Liver (tissue), 9 donors: ENCODE measurements around the gene MYLIP. TPM values are rescaled to one million over a fixed set of nuclear protein-coding genes. Genes with fewer than 3 reads are reported as not detected.

Source experiments
- DNase-seq: peaks from one replicate; pipeline ENCODE4 v3.0.0-alpha.2; 2017; ENCODE audit warnings: low spot score
- H3K27ac ChIP-seq, 2 donors: one replicate each; pipeline ENCODE4 v1.7.0; 2013; ENCODE audit warnings: inconsistent platforms in 2 of 2, low read length in 2 of 2, control low read depth in 1 of 2, low read depth in 1 of 2, mild to moderate bottlenecking in 1 of 2
- H3K27me3 ChIP-seq, 4 donors: one replicate each; pipeline versions ENCODE4 v1.6.1 to v1.7.0; 2013; ENCODE audit warnings: low read length in 3 of 4, inconsistent platforms in 1 of 4, mild to moderate bottlenecking in 1 of 4, moderate library complexity in 1 of 4; ENCODE audit not compliant: control insufficient read depth in 4 of 4, insufficient read depth in 4 of 4
- H3K36me3 ChIP-seq, 4 donors: one replicate each; pipeline versions ENCODE4 v1.6.1 to v1.7.0; 2013; ENCODE audit warnings: low read length in 3 of 4, mild to moderate bottlenecking in 3 of 4, low read depth in 1 of 4, moderate library complexity in 1 of 4; ENCODE audit not compliant: control insufficient read depth in 4 of 4, insufficient read depth in 3 of 4
- H3K4me1 ChIP-seq, 4 donors: one replicate each; pipeline versions ENCODE4 v1.6.1 to v1.7.0; 2013; ENCODE audit warnings: low read length in 3 of 4, mild to moderate bottlenecking in 3 of 4, moderate library complexity in 1 of 4; ENCODE audit not compliant: control insufficient read depth in 4 of 4, insufficient read depth in 4 of 4
- H3K4me3 ChIP-seq, 3 donors: one replicate each; pipeline versions ENCODE4 v1.6.1 to v1.7.0; 2013; ENCODE audit warnings: low read length in 3 of 3, control low read depth in 1 of 3, low read depth in 1 of 3, mild to moderate bottlenecking in 1 of 3
- H3K9ac ChIP-seq, 2 donors: one replicate each; pipeline ENCODE4 v1.7.0; 2013; ENCODE audit warnings: low read length in 2 of 2, mild to moderate bottlenecking in 2 of 2, moderate library complexity in 2 of 2, control low read depth in 1 of 2, low read depth in 1 of 2
- H3K9me3 ChIP-seq, 4 donors: one replicate each; pipeline versions ENCODE4 v1.6.1 to v1.7.0; 2013; ENCODE audit warnings: low read length in 3 of 4; ENCODE audit not compliant: control insufficient read depth in 4 of 4
- ATF3 ChIP-seq: IDR thresholded peaks from 2 replicates; pipeline ENCODE4 v1.6.1; 2016; ENCODE audit warnings: antibody characterized with exemption
- EGR1 ChIP-seq, 2 donors: IDR thresholded peaks; 2 replicates each; pipeline ENCODE4 v1.6.1; 2016 to 2018; ENCODE audit warnings: antibody characterized with exemption in 2 of 2, low read depth in 2 of 2
- FOXA1 ChIP-seq: IDR thresholded peaks from 2 replicates; pipeline ENCODE4 v1.6.1; 2016; ENCODE audit warnings: antibody characterized with exemption
- FOXA2 ChIP-seq: IDR thresholded peaks from 2 replicates; pipeline ENCODE4 v1.6.1; 2016; ENCODE audit warnings: antibody characterized with exemption
- GABPA ChIP-seq, 2 donors: IDR thresholded peaks in 1 of 2; conservative IDR thresholded peaks in 1 of 2; 2 replicates each; pipeline ENCODE4 v1.6.1; 2016; ENCODE audit warnings: antibody characterized with exemption in 2 of 2, mild to moderate bottlenecking in 1 of 2, moderate library complexity in 1 of 2
- MAX ChIP-seq: IDR thresholded peaks from 2 replicates; pipeline ENCODE4 v1.6.1; 2016; ENCODE audit warnings: antibody characterized with exemption
- NR2F2 ChIP-seq: IDR thresholded peaks from 2 replicates; pipeline ENCODE4 v1.6.1; 2016; ENCODE audit warnings: antibody characterized with exemption
- RAD21 ChIP-seq, 2 donors: IDR thresholded peaks; 2 replicates each; pipeline ENCODE4 v1.6.1; 2016; ENCODE audit warnings: antibody characterized with exemption in 2 of 2, mild to moderate bottlenecking in 2 of 2
- REST ChIP-seq: IDR thresholded peaks from 2 replicates; pipeline ENCODE4 v1.6.1; 2016; ENCODE audit warnings: antibody characterized with exemption, mild to moderate bottlenecking
- RXRA ChIP-seq, 2 donors: IDR thresholded peaks; 2 replicates each; pipeline ENCODE4 v1.6.1; 2017 to 2018; ENCODE audit warnings: antibody characterized with exemption in 2 of 2, mild to moderate bottlenecking in 1 of 2
- SP1 ChIP-seq: IDR thresholded peaks from 2 replicates; pipeline ENCODE4 v1.6.1; 2018; ENCODE audit warnings: antibody characterized with exemption, mild to moderate bottlenecking
- YY1 ChIP-seq: IDR thresholded peaks from 2 replicates; pipeline ENCODE4 v1.6.1; 2016; ENCODE audit warnings: antibody characterized with exemption, mild to moderate bottlenecking
- ZBTB33 ChIP-seq: IDR thresholded peaks from 2 replicates; pipeline ENCODE4 v1.6.1; 2016; ENCODE audit warnings: antibody characterized with exemption
- WGBS: extraction: QIAGEN DNeasy Blood & Tissue Kit; methylation state at CpG from one replicate; pipeline ENCODE4 v1.1.7; 2013; 5-methylcytosine and 5-hydroxymethylcytosine counted together
- polyA plus RNA-seq, 2 donors: library from polyadenylated mRNA; stranded (reverse) in 1 of 2; unstranded in 1 of 2; fragments of 200-250 nt in 1 of 2; fragments of >200 nt in 1 of 2; fragmentation: Nextera tagmentation in 1 of 2; extraction: Ambion mirVana in 1 of 2; gene quantifications; one replicate each; pipeline versions ENCODE4 v1.2.1 to v1.2.3, GENCODE V29; 2013 to 2015
- total RNA-seq, 2 donors: library from RNA; depleted of rRNA; stranded (reverse); fragments of >200 nt; gene quantifications; one replicate each; pipeline ENCODE4 v1.2.3, GENCODE V29; 2014
- donor health status: healthy.
- donor health status: healthy.
- donor health status: healthy.
- donor health status: healthy.
- donor health status: healthy.

The MYLIP gene
- total and polyA plus RNA-seq, 4 donors: 2.7 to 29.4 (median 4.4) TPM

GRCh38 chr6:16108921-16109658 is 19.8 kb upstream of the MYLIP start (continued):
- TF ChIP-seq MAX (no peak), ATF3 (no peak), EGR1 (IDR thresholded peaks at IDR 0.05; ENCODE audit: low read depth in 2 of 2) (no peak), FOXA1 (no peak), RAD21 (IDR thresholded peaks at IDR 0.05) (no peak)

GRCh38 chr6:16109659-16110305 is 19.1 kb upstream of the MYLIP start:
- Histone ChIP-seq H3K4me1 (no peaks in the 10 kb centered on the region), H3K4me3 (no peak overlapping the region), H3K9ac (no peak overlapping the region), H3K27me3 (no peaks in the 10 kb centered on the region), H3K9me3 (no peaks in the 10 kb centered on the region), H3K36me3 (no peaks in the 10 kb centered on the region), H3K27ac (no peak overlapping the region)
- WGBS: 70% methylated on average over 4 of the region's 4 CpGs
- no peak for TF ChIP-seq EGR1 (IDR thresholded peaks at IDR 0.05; ENCODE audit: low read depth in 2 of 2)
- TF ChIP-seq REST: no peak
- TF ChIP-seq MAX: no peak
- no peak for TF ChIP-seq GABPA (IDR thresholded peaks at IDR 0.05 in 1 of 2, conservative IDR thresholded peaks at IDR 0.05 in 1 of 2)
- TF ChIP-seq NR2F2: no peak
- no peak for TF ChIP-seq ATF3
- TF ChIP-seq YY1: no peak
- no peak for TF ChIP-seq SP1
- no peak for TF ChIP-seq RXRA (IDR thresholded peaks at IDR 0.05)
- no peak for TF ChIP-seq ZBTB33
- TF ChIP-seq FOXA2: no peak
- no peak for DNase-seq
